Choroid plexus epithelial cell (primary cell): ENCODE measurements around the gene MUCL3.

Experiments used
- DNase-seq: peaks from one replicate; pipeline ENCODE4 v3.0.0-alpha.2; 2010; ENCODE audit warnings: low read depth
- H3K4me3 ChIP-seq: 2 replicates; pipeline ENCODE4 v1.5.1; 2011; ENCODE audit warnings: low read depth, mild to moderate bottlenecking, control low read depth, low read length, moderate library complexity
- CTCF ChIP-seq: conservative IDR thresholded peaks from 2 replicates; pipeline ENCODE4 v1.5.1; 2011; ENCODE audit warnings: low read depth, mild to moderate bottlenecking, control low read depth, inconsistent platforms, low read length, moderate library complexity

MUCL3 gene

GRCh38 chr6:31002471-31002870, 61.7 kb downstream of the MUCL3 start:
- no peak for TF ChIP-seq CTCF
- no peak for DNase-seq
- no peak overlapping the region for H3K4me3 ChIP-seq
